AML-193 (cell line): ENCODE results near the gene SH3RF3.

Source experiments
- DNase-seq, 2 experiments: peaks; one replicate each; lab custom pipeline; 2025; lab: John Stamatoyannopoulos, UW

Gene SH3RF3

GRCh38 chr2:109201465-109202327 lies 72.7 kb downstream of the SH3RF3 start:
- no peak for DNase-seq

DNA sequence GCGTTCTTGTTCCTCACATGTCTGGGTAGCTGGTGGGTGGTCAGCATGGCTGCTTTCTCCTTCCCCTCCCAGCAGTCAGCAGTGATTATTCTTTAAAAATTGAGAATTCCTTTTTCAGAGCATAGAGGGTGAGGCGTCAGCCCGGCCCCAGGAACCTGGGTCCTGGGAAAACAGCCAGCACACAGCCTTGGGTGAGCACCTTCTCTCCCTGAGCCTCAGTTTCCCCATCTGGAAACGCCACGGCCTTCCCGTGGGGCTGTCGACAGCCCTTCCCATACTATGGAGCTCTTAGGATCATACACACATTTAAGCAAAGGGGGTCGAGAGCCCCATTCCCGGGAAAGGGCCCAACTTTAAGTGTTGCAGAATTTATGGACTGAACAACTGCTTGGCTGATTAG lies 73.5 kb downstream of the SH3RF3 start:
- no peak for DNase-seq

GRCh38 chr2:109203246-109204011 lies 74.4 kb downstream of the SH3RF3 start:
- DNase-seq = no peak

- no peak for DNase-seq
These were observed 75.4 kb downstream of the SH3RF3 start for GRCh38 chr2:109204412-109204811.

DNA sequence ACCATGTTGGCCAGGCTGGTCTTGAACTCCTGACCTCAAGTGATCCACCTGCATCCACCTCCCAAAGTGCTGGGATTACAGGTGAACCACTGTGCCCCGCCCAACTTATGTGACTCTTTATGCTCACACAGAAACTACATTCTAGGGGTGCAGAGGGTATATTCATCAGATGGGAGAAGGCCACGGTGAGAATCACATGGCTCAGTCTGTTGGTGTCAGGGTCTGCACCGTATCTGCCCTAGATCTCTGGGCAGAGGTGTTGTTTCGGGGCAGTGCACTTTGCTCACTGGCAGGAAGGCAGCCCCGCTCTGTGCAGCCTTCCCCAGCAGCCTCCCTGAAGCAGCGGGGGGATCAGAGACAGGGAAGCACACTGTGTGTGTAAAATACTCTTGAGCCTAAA lies 76.4 kb downstream of the SH3RF3 start:
- DNase-seq = no peak

GRCh38 chr2:109206569-109207146 lies 77.7 kb downstream of the SH3RF3 start:
- no peak for DNase-seq

GRCh38 chr2:109207176-109207575 lies 78.2 kb downstream of the SH3RF3 start:
- DNase-seq = no peak

- no peak for DNase-seq
These were observed 79.3 kb downstream of the SH3RF3 start for GRCh38 chr2:109208071-109208950.

DNA sequence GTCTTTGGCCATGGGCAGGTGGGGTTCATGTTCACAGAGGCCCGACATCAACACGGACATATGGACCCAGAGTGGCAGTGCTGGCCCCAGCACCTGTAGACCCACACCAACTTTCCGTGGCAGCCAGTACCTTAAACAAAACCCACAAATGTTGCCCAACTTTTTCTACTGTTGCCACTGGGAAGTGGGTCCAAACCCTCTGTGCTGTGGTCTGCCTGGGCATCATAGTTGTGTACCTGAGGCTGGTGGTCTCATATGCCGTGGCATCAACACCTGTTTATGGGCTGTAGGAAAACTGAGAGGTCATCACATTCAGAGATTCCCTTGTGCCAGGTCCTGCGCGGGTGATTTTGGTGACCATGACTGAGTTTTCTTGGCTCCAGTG lies 79.9 kb downstream of the SH3RF3 start:
- DNase-seq = no peak

DNA sequence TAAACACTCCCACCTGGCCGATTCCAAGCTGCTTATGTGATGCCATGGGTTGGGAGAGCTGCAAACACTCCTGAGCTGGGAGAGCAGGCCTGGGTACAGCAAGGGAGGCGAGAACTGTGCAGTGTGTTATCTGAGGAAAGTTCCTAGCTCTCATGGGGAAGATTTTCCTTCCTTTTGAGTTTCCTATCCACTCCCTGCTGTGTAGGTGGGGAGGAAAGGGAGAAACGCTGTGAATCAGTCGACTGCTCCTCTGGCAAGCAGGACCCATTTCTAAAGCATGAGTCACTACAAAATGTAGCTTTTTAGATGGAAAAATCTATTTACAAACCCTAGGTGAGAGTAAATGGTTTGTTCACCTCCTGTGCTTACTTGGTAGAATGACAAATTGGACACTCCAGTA lies 80.4 kb downstream of the SH3RF3 start:
- no peak for DNase-seq

- DNase-seq = no peak
These were observed 80.9 kb downstream of the SH3RF3 start for GRCh38 chr2:109209941-109210340.

DNA sequence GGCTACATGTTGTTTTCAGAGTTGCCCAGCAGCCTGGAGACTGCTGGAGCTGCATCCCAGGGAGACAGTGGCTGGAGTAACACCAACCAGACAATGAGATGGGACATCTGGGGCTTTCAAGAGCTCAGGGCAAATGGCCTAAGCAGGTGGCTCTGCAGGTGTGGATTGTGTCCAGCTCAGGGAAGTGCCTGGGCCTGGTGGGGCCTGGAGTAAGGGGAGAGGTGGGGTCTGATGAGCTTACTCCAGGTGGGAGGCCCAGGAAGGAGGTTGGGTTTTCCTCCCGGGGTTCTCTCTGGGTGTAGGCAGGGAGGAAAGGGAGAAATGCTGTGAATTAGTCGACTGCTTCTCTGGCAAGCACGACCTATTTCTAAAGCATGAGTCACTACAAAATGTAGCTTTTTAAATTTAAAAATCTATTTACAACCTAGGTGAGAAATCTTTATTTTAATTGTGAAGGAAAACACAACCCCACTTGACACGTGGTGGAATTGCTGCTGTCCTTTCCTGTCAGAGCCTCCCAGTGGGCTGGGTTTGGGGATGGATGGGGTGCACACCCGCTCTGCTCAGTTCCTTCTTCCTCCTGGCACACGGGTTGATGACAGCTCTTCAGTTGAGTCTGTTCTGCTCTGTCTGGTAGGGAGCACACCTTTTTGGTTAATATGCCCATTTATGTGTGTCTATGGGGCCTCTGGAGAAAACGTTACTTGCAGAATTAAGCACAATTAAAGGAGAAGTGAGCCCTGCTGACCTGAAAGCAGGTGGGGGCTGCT lies 81.6 kb downstream of the SH3RF3 start:
- no peak for DNase-seq

- DNase-seq = no peak
These were observed 82.3 kb downstream of the SH3RF3 start for GRCh38 chr2:109211315-109211714.

- DNase-seq = no peak
These were observed 84.0 kb downstream of the SH3RF3 start for GRCh38 chr2:109212836-109213563.

GRCh38 chr2:109213646-109214433 lies 84.8 kb downstream of the SH3RF3 start:
- DNase-seq = peak; percentile 87 to 96

GRCh38 chr2:109214651-109215371 lies 85.8 kb downstream of the SH3RF3 start:
- DNase-seq = no peak

- no peak for DNase-seq
These were observed 86.9 kb downstream of the SH3RF3 start for GRCh38 chr2:109215866-109216265.

DNA sequence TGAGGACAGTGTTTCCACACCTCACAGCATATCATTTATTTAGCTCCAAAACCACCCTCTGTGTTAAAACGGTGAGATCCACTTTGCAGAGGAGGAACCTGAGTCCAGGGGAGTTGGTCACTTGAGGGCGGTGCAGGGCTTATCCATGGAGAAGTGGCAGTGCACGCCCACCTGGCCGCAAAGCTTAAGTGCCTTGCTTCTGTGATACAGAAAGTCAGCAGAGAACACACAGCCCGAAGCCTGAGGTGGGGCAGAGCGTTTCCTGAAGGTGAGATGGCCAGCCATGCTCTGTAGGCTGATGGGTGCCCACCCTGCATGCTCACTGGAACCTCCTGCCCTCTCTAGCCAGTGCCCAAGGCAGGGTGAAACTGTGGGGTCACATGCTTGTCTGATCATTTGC lies 87.3 kb downstream of the SH3RF3 start:
- DNase-seq = no peak
